ENCODE data around the gene PLTP. TPM values are rescaled to one million over a fixed set of nuclear protein-coding genes. Genes with fewer than 3 reads are reported as not detected.

Gene PLTP
- 1.3 to 1.9 TPM (median 1.8 TPM) in 5 replicates for total RNA-seq (2022; extraction: Qiagen RNA extraction)

DNA sequence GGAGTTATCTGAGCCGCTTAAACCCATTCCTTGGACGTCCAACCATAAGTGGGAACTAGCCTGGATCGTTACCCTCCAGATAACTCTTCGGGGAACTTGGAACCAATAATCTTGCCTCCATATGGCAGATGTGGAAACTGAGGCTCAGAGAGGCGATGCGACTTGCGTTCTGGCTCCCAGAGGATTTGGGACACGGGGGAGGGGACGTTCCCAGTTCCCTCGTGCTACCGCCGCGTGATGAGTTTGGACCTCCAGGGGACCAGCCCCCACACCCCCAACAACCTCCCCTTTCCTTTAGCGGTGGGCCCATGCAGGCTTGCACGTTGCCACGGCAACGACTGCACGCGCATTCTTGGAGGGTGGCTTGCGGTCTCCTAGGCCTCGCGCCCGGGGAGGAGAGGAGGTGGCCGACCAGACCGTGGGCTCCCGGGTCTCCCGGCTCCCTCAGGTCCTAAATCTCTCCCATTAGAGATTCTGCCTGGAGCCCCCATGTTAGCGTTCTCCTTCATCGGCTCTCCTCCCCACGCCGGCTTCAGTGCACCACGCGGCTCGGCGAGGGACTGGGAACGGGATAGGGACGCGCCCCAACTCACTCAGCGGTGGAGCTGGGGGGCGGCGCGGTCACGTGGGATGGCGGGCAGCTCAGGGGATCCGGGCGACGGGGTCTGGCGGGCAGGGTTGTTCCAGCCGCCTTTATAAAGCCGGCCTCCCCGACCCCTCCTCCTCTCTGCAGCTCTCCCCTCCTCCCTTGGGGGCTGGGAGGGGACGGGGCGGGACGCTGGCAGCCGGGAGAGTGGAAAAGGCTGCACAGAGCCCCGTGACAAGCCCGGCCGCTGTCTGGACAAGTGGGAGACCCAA, at the start of gene PLTP:
Gene PLTP, minus strand, starts transcription at position 670 of the 858 bp plus-strand sequence. CDS start 703 bp downstream, outside the sequence.

DNA sequence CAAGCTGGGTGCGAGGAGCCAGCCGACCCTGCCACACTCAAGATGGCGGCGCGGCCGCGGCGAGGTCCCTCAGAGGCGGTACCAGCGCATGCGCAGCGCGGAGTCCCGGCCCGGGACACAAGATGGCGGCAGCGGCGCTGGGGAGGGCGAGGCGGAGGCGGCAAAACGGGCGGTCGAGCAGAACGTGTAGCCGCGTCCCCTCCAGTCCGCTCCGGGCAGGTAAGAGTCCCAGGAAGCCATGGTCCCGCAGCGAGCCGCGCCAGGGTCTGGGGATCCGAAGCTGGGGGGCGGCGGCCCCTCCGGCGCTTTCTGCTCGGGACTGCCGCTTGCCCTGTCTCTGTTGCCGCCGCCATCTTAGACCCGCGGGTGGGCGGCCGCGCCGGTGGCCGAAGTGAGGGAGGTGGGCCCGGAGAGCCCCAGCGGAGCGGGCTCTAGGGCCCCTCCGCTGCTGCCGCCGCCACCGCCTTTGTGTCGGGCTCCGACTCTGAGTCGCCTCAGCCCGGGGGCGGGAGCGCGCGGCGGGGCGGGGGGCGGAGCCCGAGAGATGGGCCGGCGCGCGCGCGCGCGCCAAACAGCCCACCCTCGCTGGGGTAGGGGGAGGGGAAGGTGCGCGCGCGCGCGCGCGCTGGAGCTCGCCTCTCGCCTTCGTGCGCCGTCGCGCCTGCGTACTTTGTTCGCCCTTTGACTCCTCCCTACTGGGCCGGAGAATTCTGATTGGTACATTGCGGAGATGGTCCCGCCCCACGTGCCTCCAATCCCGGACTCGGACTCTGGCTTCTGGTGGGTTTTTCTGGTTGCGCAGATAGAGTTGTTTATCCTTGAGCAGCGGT, 22.8 kb upstream of the PLTP start, which contains the start of gene PCIF1:
Gene PCIF1, plus strand, starts transcription at position 98 of the 830 bp plus-strand sequence. CDS start 4,317 bp downstream, outside the sequence.

DNA sequence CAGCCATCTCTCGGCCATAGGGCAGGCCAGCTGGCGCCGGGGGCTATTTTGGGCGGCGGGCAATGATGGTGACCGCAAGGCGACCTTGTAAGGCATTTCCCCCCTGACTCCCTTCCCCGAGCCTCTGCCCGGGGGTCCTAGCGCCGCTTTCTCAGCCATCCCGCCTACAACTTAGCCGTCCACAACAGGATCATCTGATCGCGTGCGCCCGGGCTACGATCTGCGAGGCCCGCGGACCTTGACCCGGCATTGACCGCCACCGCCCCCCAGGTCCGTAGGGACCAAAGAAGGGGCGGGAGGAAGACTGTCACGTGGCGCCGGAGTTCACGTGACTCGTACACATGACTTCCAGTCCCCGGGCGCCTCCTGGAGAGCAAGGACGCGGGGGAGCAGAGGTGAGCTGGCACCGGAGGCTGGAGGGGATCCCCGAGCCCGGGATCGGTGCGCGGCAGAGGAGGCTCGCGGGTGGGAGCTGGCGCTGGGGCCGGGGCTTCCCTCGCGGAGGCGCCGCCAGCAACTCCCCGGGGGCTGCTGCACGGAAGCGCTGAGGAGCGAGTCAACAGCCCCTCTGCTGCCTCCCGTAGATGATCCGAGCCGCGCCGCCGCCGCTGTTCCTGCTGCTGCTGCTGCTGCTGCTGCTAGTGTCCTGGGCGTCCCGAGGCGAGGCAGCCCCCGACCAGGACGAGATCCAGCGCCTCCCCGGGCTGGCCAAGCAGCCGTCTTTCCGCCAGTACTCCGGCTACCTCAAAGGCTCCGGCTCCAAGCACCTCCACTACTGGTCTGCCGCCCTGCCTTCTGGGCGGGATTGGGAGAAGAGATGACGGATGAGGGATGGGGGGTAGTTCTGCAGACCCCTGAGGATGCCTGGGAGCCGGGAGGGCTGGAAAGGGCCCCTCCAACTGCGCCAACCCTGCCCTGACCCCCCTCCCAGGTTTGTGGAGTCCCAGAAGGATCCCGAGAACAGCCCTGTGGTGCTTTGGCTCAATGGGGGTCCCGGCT, 20.7 kb downstream of the PLTP start, which contains the start of the genes CTSA and NEURL2:
Gene CTSA, plus strand, starts transcription at position 351 of the 999 bp plus-strand sequence. Its CDS starts 234 bp downstream, at position 585.
Gene NEURL2, minus strand, starts transcription at position 224 of the 999 bp plus-strand sequence. Its CDS starts 217 bp downstream, at position 7.

DNA sequence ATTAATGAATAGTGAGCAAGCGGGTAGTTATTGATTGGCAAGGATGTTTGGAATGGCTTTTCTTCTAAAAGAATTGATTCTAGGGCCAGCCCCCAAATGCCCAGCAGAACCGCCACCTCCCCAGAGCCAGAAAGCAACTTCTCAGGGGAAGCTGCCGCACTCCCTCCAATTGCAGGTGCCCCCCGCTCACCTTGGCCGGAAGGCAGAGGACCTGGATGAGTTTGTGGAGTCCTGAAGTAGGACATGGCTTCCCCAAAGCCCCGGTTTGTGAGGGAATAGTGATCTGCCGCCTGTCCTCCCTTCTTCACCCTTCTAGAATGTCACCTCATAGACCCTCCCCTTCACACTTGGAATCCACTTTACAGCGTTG, 24.6 kb downstream of the PLTP start, which contains the start of gene SPATA25:
Gene SPATA25, minus strand, starts transcription at position 277 of the 370 bp plus-strand sequence. Its CDS starts 32 bp downstream, at position 245.

GRCh38 chr20:45880988-45881788, 30.8 kb downstream of the PLTP start, which contains the start of gene ZSWIM1:
TSS of gene ZSWIM1 (plus strand) at chr20:45881227. CDS start at chr20:45882593, 1,366 bp downstream.

DNA sequence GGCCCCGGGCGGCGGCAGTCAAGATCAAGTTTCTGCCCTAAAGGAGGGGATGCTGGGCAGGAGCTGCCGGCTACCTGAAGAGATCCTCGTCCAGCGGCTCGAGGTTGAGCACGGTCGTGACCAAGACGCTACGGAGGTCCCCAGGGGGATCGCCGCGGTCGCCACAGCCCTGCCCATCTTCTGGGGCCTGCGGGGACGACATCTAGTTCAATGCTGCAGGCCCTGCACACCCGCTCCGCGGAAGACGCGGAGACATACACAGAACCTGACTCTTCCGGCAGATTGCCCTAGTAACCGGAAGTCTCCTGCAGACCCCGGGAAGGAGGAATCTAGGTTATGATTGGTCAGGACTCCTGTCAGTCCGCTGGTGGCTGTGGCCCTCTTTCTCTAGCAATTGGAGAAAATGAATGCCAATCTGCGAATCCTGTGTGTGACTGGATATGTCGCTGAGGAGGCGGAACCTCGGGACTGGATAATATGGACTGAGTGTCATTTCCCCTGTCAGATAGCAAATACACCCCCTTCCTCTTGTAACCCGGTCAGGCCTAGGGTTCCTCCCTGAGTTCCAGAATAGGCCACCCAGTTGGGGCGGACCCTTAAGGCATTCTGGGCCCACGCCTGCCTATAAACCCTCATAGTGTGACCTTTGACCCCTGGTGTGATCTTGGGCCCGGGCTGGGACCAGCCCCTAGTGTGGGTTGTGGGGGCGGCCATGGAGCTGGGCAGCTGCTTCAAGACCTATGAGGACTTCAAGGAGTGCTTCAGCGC, 54.7 kb downstream of the PLTP start, which contains the start of the genes ACOT8 and ZSWIM3:
Gene ACOT8, minus strand, starts transcription at position 279 of the 768 bp plus-strand sequence. Its CDS starts 77 bp downstream, at position 202.
Gene ZSWIM3, plus strand, starts transcription at position 501 of the 768 bp plus-strand sequence. Its CDS starts 212 bp downstream, at position 713.

Other genes starting within 250 kb of the PLTP start
- not detected in 5 replicates for gene WFDC11, start 241.9 kb downstream of the PLTP start, total RNA-seq (2022; extraction: Qiagen RNA extraction)
- not detected in 5 replicates for gene WFDC13, start 210.1 kb downstream of the PLTP start, total RNA-seq (2022; extraction: Qiagen RNA extraction)
- not detected in 5 replicates for gene WFDC10B, start 207.1 kb downstream of the PLTP start, total RNA-seq (2022; extraction: Qiagen RNA extraction)
- gene SPINT4, start 189.8 kb downstream of the PLTP start, total RNA-seq (2022; extraction: Qiagen RNA extraction) = not detected in 5 replicates
- 0.18 to 0.50 TPM in 2 of 5 replicates, not detected in the others for gene WFDC3, start 120.3 kb downstream of the PLTP start, total RNA-seq (2022; extraction: Qiagen RNA extraction)
- 30.7 to 37.1 TPM (median 36.3 TPM) in 5 replicates for gene DNTTIP1, start 120.2 kb downstream of the PLTP start, total RNA-seq (2022; extraction: Qiagen RNA extraction)
- 232 to 256 TPM (median 248 TPM) in 5 replicates for gene UBE2C, start 99.5 kb downstream of the PLTP start, total RNA-seq (2022; extraction: Qiagen RNA extraction)
- 0.13 to 0.35 TPM (median 0.24 TPM) in 3 of 5 replicates, not detected in the others for gene TNNC2, start 84.8 kb downstream of the PLTP start, total RNA-seq (2022; extraction: Qiagen RNA extraction)
- gene SNX21, start 78.4 kb downstream of the PLTP start, total RNA-seq (2022; extraction: Qiagen RNA extraction) = 8.6 to 11.7 TPM (median 11.0 TPM) in 5 replicates
- gene ACOT8, start 54.8 kb downstream of the PLTP start, total RNA-seq (2022; extraction: Qiagen RNA extraction) = 13.9 to 22.6 TPM (median 20.1 TPM) in 5 replicates
- gene ZSWIM3, start 54.5 kb downstream of the PLTP start, total RNA-seq (2022; extraction: Qiagen RNA extraction) = 1.4 to 2.1 TPM (median 1.4 TPM) in 5 replicates
- gene ZSWIM1, start 30.9 kb downstream of the PLTP start, total RNA-seq (2022; extraction: Qiagen RNA extraction) = 5.1 to 6.7 TPM (median 6.0 TPM) in 5 replicates
- 0.25 to 0.92 TPM (median 0.39 TPM) in 5 replicates for gene SPATA25, start 24.5 kb downstream of the PLTP start, total RNA-seq (2022; extraction: Qiagen RNA extraction)
- gene NEURL2, start 20.9 kb downstream of the PLTP start, total RNA-seq (2022; extraction: Qiagen RNA extraction) = 0.82 to 1.8 TPM (median 1.5 TPM) in 5 replicates
- gene CTSA, start 20.8 kb downstream of the PLTP start, total RNA-seq (2022; extraction: Qiagen RNA extraction) = 103 to 131 TPM (median 124 TPM) in 5 replicates
- gene PCIF1, start 22.5 kb upstream of the PLTP start, total RNA-seq (2022; extraction: Qiagen RNA extraction) = 26.5 to 39.4 TPM (median 34.3 TPM) in 5 replicates
- gene ZNF335, start 60.0 kb upstream of the PLTP start, total RNA-seq (2022; extraction: Qiagen RNA extraction) = 7.0 to 10.4 TPM (median 9.8 TPM) in 5 replicates
- 0.47 to 0.62 TPM (median 0.61 TPM) in 5 replicates for gene MMP9, start 96.8 kb upstream of the PLTP start, total RNA-seq (2022; extraction: Qiagen RNA extraction)
- gene SLC12A5, start 117.1 kb upstream of the PLTP start, total RNA-seq (2022; extraction: Qiagen RNA extraction) = 11.6 to 17.1 TPM (median 15.1 TPM) in 5 replicates
- 20.8 to 23.4 TPM (median 21.4 TPM) in 5 replicates for gene NCOA5, start 177.8 kb upstream of the PLTP start, total RNA-seq (2022; extraction: Qiagen RNA extraction)
- 3.4 to 5.3 TPM (median 4.8 TPM) in 5 replicates for gene CD40, start 206.2 kb upstream of the PLTP start, total RNA-seq (2022; extraction: Qiagen RNA extraction)